Stomach (tissue), 9 donors: Measurements from ENCODE around the gene PARD3. TPM values are rescaled to one million over a fixed set of nuclear protein-coding genes. Genes with fewer than 3 reads are reported as not detected.
A peak's percentile ranks its signal among the peaks of the same experiment; 100 is the strongest.

Source experiments
- DNase-seq, 2 donors: peaks; one replicate each; pipeline versions ENCODE4 v3.0.0 to v3.0.0-alpha.2; 2013 to 2019
- H3K27ac ChIP-seq, 5 donors: fragments of 200-600 bp in 4 of 5; sonication (generic) in 4 of 5; one replicate each; pipeline ENCODE4 v1.5.1; 2013 to 2019; ENCODE audit warnings: mild to moderate bottlenecking in 1 of 5, moderate library complexity in 1 of 5
- H3K27me3 ChIP-seq, 3 donors: fragments of 200-600 bp; sonication (generic); one replicate each; pipeline ENCODE4 v1.5.1; 2017 to 2019; ENCODE audit warnings: mixed run types in 1 of 3
- H3K36me3 ChIP-seq, 4 donors: fragments of 200-600 bp; sonication (generic); 1 replicate in 3 of 4; 2 replicates in 1 of 4; pipeline ENCODE4 v1.5.1; 2016 to 2019
- H3K4me1 ChIP-seq, 4 donors: fragments of 200-600 bp; sonication (generic); one replicate each; pipeline ENCODE4 v1.5.1; 2016 to 2019
- H3K4me3 ChIP-seq, 4 donors: fragments of 200-600 bp; sonication (generic) in 3 of 4; one replicate each; pipeline ENCODE4 v1.5.1; 2016 to 2019; ENCODE audit warnings: mild to moderate bottlenecking in 1 of 4
- H3K9me3 ChIP-seq, 4 donors: fragments of 200-600 bp; sonication (generic); one replicate each; pipeline ENCODE4 v1.5.1; 2016 to 2019
- EP300 ChIP-seq: sonication (generic); formaldehyde crosslinking; IDR thresholded peaks from one replicate; pipeline ENCODE4 v1.6.1; 2017; ENCODE audit warnings: antibody characterized with exemption
- POLR2A ChIP-seq, 4 donors: fragments of 450-650 bp; IDR thresholded peaks; one replicate each; pipeline ENCODE4 v1.6.1; 2016; ENCODE audit warnings: antibody characterized with exemption in 4 of 4, control low read depth in 2 of 4, mild to moderate bottlenecking in 1 of 4, moderate library complexity in 1 of 4
- POLR2AphosphoS5 ChIP-seq, 3 donors: sonication (generic); formaldehyde crosslinking; IDR thresholded peaks; one replicate each; pipeline ENCODE4 v1.6.1; 2016; ENCODE audit warnings: antibody characterized with exemption in 3 of 3
- WGBS, 5 donors: extraction: QIAGEN DNeasy Blood & Tissue Kit in 3 of 5; methylation state at CpG; one replicate each; pipeline versions ENCODE4 v1.1.5 to v1.1.7; 2013 to 2018; 5-methylcytosine and 5-hydroxymethylcytosine counted together
- intact Hi-C: fragments of 100-400 bp; cut with DNase I; formaldehyde crosslinking; loops from one replicate; pipeline ENCODE4 v1.15.1; 2023; ENCODE audit warnings: low total_unique reads
- polyA plus RNA-seq, 3 donors: library from polyadenylated mRNA; stranded (reverse); fragments of 200-250 nt; gene quantifications; one replicate each; pipeline ENCODE4 v1.2.3, GENCODE V29; 2013
- total RNA-seq, 5 donors: library from RNA; depleted of rRNA; stranded (reverse); fragments of >200 nt; gene quantifications; one replicate each; pipeline versions ENCODE4 v1.1.0 to v1.2.3, GENCODE V29; 2014 to 2016
- TF ChIP-seq, protein P1 (sequence below), 7 experiments: fragments of 450-650 bp in 4 of 7; fragments of 200-600 bp in 3 of 7; sonication (generic) in 3 of 7; IDR thresholded peaks; one replicate each; pipeline ENCODE4 v1.5.1; 2016 to 2019; ENCODE audit warnings: antibody characterized with exemption in 7 of 7, control low read depth in 2 of 7, mild to moderate bottlenecking in 1 of 7
- donor health status: healthy with polysubstance abuse.
- donor health status: Bipolar disorder and iron deficiency.
- donor health status: healthy.

PARD3 gene
- total and polyA plus RNA-seq, 8 donors, result 13.7 to 118 (median 31.8) TPM

DNA sequence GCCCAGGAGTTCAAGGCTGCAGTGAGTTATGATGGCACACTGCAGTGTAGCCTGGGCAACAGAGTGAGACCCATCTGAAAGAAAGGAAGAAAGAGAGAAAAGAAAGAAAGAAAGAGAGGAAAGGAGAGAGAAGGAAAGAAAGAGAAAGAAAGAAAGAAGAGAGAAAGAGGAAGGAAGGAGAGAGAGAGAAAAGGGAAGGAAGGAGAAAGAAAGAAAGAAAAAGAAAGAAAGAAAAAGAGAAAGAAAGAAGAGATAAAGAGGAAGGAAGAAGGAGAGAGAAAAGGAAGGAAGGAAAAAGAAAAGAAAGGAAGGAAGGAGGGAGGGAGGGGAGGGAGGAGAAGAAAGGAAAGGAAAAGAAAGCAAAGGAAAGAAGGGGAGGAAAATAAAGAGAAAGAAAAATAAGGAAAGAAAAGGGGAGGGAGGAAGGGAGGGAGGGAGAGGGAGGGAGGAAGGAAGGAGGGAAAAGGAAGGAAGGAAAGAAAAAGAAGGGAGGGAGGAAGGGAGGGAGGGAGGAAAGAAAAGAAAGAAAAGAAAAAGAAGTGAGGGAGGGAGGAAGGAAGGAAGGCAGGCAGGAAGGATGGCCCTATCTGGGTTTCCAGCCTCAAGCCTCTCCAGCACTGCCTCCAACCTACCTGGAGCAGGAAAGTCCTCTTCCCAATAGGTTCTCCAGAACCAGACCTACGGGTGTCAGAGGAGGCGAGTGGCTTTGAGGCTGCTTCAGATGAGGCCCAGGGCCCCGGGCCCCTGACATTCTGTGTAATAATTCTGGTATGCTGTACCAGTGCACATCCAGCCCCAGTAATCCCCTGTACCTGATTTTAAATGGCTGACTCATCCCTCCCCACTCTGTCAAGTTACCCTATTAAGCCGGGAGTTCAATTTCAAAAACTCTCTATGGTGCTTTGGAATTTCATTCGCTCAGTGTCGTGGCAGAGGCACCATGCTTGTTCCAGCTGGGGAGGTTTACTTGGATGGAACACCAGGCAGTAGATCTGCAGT is 6.8 kb upstream of the PARD3 start:
- Histone ChIP-seq H3K27me3 (peaks cover 0 to 6% (median 0%) of the 10 kb centered on the region in 3 donors), H3K27ac (no peak overlapping the region), H3K9me3 (no peaks in the 10 kb centered on the region), H3K4me1 (peaks cover 0 to under 1% (median under 1%) of the 10 kb centered on the region in 4 donors), H3K4me3 (no peak overlapping the region), H3K36me3 (no peaks in the 10 kb centered on the region)
- TF ChIP-seq EP300, result no peak
- TF ChIP-seq POLR2A (IDR thresholded peaks at IDR 0.05), result no peak
- TF ChIP-seq, protein P1, sequence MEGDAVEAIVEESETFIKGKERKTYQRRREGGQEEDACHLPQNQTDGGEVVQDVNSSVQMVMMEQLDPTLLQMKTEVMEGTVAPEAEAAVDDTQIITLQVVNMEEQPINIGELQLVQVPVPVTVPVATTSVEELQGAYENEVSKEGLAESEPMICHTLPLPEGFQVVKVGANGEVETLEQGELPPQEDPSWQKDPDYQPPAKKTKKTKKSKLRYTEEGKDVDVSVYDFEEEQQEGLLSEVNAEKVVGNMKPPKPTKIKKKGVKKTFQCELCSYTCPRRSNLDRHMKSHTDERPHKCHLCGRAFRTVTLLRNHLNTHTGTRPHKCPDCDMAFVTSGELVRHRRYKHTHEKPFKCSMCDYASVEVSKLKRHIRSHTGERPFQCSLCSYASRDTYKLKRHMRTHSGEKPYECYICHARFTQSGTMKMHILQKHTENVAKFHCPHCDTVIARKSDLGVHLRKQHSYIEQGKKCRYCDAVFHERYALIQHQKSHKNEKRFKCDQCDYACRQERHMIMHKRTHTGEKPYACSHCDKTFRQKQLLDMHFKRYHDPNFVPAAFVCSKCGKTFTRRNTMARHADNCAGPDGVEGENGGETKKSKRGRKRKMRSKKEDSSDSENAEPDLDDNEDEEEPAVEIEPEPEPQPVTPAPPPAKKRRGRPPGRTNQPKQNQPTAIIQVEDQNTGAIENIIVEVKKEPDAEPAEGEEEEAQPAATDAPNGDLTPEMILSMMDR (IDR thresholded peaks at IDR 0.05), result no peak
- no peak for TF ChIP-seq POLR2AphosphoS5 (IDR thresholded peaks at IDR 0.05)
- intact Hi-C loops, result no loop called here
- 77 to 88% (median 82%) methylated on average over 6 of the region's 6 CpGs for WGBS, 5 donors
- DNase-seq, result no peak

DNA sequence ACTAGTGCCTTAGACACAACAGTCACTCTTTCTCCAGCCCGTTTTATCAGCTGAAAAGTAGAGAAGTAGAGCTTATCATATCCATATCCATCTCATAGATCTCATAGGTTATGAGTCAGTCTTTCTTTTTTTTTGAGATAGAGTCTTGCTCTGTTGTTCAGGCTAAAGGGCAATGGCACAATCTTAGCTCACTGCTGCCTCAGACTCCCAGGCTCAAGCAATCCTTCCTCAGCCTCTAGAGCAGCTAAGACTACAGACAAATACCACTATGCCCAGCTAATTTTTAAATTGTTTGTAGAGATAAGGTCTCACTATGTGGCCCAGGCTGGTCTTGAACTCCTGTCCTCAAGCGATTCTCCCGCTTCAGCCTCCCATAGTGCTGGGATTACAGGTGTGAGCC is 2.5 kb upstream of the PARD3 start:
- peaks cover 5 to 30% (median 29%) of the 10 kb centered on the region in 4 donors for H3K4me1 ChIP-seq
- H3K9me3 ChIP-seq, result no peaks in the 10 kb centered on the region
- no peak overlapping the region for H3K4me3 ChIP-seq
- no peaks in the 10 kb centered on the region for H3K36me3 ChIP-seq
- DNase-seq, result no peak
- H3K27me3 ChIP-seq, result peaks cover 0 to 39% (median 3%) of the 10 kb centered on the region in 3 donors
- intact Hi-C loops, result no loop called here
- no peak overlapping the region for H3K27ac ChIP-seq
- WGBS, 5 donors, result 50 to 91% (median 88%) methylated on average over 3 of the region's 3 CpGs
- TF ChIP-seq EP300 (no peak), POLR2A (IDR thresholded peaks at IDR 0.05) (no peak), POLR2AphosphoS5 (IDR thresholded peaks at IDR 0.05) (no peak)
- TF ChIP-seq, protein P1 (IDR thresholded peaks at IDR 0.05), result no peak

DNA sequence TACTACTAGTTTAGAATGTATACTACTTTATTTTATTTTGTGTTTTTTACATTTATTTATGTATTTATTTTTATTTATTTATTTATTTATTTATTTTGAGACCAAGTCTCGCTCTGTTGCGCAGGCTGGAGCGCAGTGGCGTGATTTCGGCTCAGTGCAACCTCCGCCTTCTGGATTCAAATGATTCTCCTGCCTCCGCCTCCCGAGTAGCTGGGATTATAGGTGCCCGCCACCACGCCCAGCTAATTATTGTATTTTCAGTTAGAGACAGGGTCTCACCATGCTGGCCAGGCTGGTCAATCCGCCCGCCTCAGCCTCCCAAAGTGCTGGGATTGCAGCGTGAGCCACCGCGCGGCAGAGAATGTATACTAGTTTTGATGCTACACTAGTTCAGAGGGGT is 2.0 kb upstream of the PARD3 start:
- Histone ChIP-seq H3K4me3 (no peak overlapping the region), H3K36me3 (no peaks in the 10 kb centered on the region), H3K27ac (no peak overlapping the region), H3K27me3 (peaks cover 0 to 39% (median 3%) of the 10 kb centered on the region in 3 donors), H3K9me3 (no peaks in the 10 kb centered on the region), H3K4me1 (peaks cover 8 to 35% (median 32%) of the 10 kb centered on the region in 4 donors)
- intact Hi-C loops, result no loop called here
- no peak for DNase-seq
- TF ChIP-seq, protein P1 (IDR thresholded peaks at IDR 0.05), result no peak
- no peak for TF ChIP-seq POLR2AphosphoS5 (IDR thresholded peaks at IDR 0.05)
- no peak for TF ChIP-seq POLR2A (IDR thresholded peaks at IDR 0.05)
- no peak for TF ChIP-seq EP300
- 93 to 99% (median 96%) methylated on average over 16 of the region's 16 CpGs for WGBS, 5 donors

GRCh38 chr10:34816501-34817002 is 1.5 kb upstream of the PARD3 start:
- 4 to 5% (median 5%) methylated on average over 9 to 10 of the region's 10 CpGs for WGBS, 5 donors
- TF ChIP-seq POLR2A (IDR thresholded peaks at IDR 0.05), result no peak
- TF ChIP-seq EP300, result no peak
- TF ChIP-seq, protein P1 (IDR thresholded peaks at IDR 0.05), result no peak
- no peak for TF ChIP-seq POLR2AphosphoS5 (IDR thresholded peaks at IDR 0.05)
- Histone ChIP-seq H3K4me3 (peak overlapping the region; percentile 90 to 96 (median 91)), H3K27ac (peak overlapping the region in 4 of 5 donors; percentile 25 to 95 (median 73)), H3K4me1 (peaks cover 8 to 39% (median 34%) of the 10 kb centered on the region in 4 donors), H3K27me3 (peaks cover 0 to 39% (median 3%) of the 10 kb centered on the region in 3 donors), H3K36me3 (no peaks in the 10 kb centered on the region), H3K9me3 (no peaks in the 10 kb centered on the region)
- intact Hi-C loops, result no loop called here
- peak in 1 of 2 donors; percentile 64 for DNase-seq
